HG03175 (cell line): ENCODE measurements around the gene MED29.
"Not testable (repeated sequence)": the region's sequence is repeated elsewhere in the genome, so short reads cannot be mapped to it uniquely, and the experiment has no call there.

Experiments used
- ATAC-seq: cut with Tn5 transposase; IDR thresholded peaks from one replicate; pipeline ENCODE4 v1.9.1; 2021; ENCODE audit warnings: mild to moderate bottlenecking, moderate library complexity; ENCODE audit not compliant: unreplicated experiment

MED29 gene

DNA sequence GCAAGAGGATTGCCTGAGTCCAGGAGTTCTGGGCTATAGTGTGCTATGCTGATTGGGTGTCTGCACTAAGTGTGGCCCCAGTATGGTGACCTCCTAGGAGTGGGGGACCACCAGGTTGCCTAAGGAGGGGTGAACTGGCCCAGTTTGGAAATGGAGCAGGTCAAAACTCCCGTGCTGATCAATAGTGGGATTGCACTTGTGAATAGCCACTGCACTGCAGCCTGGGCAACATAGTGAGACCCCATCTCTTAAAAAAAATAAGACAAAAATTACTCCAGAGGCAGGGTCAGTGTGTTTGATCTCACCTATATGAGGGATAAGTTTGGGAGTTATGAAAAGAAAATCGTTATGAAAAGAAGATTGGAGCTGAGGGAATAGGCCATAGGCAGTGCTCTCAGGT is 22.0 kb upstream of the MED29 start:
- no peak for ATAC-seq

DNA sequence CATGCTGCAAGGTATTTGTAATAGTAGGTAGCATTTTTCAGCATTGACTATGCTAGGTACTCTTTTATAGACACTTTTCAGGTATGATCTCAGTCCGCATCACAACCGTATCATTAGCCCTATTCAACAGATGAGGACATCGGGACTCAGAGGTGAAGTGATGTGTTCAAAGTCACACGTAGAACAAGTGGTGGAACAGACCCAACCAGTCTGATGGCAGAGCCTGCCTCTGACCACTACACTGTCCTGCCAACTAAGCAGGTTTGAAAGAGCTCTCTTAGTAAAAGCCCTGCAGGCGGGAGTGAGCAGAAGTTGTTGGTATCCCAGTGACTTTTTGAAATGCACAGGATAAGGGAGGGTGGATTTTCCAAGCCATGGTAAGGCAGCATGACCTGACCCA is 20.4 kb upstream of the MED29 start:
- no peak for ATAC-seq

DNA sequence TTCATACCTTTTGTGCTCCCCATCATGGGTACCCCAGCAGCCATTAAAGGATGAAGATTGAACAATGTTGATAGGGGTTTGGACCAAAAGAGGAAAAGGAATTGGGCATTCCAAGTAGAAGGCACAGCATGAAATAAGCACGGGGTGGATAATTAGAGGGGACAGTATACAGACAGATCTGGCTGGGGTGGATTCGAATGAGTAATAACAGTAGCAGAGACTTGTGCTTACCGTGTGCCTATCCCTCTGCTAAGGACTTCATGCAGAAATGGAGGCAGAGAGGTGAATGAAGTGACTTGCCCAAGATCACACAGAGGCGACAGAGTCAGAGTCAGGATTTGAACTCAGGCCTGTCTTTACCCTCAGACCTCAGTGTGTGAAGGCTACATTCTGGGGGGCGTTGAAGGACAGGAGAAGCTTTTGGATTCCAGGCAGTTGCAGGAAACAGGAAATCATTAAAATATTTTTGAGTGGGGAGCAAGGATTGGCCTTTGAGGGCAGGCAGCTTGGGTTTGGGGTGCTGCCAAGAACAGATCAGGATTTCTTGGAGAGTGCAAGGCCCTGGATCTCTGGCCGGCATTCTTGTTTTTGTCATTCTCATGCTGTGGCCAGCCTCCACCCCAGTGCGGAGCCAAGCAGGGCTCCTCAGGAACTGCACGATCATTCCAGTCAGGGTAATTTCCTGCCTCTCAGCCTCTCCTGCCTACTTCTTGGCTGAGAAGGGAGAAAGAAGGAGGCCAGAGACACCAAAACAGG is 19.0 kb upstream of the MED29 start:
- ATAC-seq: no peak

DNA sequence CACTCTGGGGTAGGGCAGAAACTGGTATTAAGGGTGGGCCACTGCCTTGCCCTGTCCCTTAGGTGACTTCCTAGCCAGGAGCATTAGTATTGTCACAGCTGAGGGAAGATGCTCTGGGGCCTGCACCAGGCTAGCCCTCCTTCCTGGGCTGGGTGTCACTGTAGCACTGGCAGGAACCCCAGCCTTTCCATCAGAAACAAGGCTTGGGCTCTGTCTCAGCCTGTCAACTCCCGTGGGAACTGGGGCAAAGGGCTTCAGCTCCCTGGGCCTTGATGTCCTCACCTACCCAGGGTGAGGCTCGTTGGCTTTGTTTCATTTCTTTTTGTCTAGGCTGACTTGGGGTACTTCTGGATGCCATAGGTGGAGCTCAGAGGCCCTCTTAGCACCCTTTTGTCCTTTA is 18.2 kb upstream of the MED29 start:
- no peak for ATAC-seq

DNA sequence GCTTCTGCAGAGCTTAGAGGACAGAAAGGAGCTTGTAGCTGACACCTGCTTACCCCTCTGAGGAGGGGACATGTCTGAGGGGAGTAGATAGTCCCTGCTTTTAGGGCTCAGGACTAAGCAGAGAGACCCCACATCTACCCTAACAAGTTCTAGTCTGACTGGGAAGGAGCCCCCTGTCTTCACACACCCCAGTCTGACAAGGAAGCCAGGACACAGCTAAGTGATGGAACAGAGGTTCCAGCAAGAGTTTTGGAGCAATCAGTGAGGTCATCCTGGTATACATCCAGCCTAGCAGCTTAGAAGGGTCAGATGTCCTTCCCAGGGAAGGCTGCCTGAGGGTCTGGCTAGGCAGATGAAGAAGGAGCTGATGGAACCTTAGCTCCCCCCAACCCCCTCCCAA is 15.2 kb upstream of the MED29 start:
- ATAC-seq: no peak

DNA sequence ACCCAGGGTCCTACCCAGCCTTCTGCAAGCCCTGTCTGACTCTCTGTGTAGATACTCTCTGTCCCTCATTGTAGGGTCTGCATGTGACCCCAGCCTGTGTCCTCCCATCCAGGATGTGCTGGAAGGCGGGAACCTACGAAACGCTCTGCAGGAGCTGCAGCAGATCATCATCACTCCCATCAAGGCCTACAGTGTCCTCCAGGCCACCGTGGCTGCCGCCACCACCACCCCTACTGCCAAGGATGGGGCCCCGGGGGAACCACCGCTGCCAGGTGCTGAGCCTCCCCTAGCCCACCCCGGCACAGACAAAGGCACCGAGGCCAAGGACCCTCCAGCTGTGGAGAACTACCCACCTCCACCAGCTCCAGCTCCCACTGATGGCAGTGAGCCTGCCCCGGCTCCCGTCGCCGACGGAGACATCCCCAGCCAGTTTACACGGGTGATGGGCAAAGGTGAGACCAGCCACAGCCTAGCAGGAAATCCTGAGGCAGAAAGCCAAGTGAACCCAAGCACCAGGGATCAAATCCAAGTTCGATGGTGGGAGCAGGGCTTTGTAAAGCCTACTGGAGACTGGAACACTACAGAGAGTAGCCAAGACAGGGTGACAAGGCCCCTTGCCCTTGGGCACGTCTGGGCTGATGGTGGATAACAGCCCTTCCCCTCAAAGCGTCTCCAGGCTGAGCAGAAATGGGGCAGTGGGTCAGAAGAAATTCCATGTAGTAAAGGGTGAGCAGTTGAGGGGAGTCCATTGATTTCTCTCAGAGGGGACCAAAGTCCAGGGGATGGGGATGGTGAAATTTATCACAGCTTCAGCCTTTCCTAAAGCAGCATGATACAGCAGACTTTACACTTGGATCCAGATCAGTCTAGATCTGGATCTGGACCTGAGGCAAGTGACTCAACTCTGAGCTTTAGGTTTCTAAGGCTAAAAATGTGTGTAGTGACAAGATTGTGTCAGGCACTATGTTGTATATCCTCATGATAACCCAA is 13.5 kb upstream of the MED29 start:
- ATAC-seq: no peak

DNA sequence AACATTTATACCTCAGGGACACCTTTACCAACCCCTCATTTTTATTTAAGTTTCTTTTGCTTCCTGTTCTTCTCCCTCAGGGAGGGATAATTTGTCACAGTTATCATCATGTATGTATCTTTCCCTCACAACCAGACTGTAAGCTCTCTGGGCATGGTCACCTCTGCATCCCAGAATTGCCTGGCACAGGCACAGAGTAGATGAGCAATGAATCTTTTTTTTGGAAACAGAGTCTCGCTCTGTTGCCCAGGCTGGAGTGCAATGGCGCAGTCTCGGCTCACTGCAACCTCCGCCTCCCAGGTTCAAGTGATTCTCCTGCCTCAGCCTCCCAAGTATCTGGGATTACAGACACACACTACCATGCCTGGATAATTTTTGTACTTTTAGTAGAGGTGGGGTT is 11.8 kb upstream of the MED29 start:
- ATAC-seq: not testable (repeated sequence)

DNA sequence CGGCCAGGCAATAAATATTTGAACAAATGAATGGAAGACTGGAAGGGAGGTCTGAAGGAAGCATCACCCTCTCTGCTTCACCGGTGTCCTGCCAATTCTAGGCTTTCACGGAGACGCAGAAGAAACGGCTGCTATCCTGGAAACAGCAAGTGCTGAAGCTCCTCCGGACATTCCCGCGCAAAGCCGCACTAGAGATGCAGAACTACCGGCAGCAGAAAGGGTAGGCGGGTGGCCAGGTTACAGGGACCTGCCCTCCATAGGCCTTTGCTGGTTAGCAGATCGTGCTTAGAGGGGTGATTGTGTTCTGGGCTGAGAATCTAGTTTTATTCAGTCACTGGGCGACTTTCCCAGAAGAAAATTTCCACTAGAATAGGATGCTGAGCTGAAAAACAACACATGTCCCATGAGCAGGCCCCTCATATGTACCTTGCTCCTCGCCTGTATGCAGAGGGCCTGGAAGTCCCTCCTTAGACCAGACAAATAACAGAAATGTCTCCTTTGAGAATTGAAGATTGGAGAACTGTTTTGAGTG is 11.2 kb upstream of the MED29 start:
- no peak for ATAC-seq

DNA sequence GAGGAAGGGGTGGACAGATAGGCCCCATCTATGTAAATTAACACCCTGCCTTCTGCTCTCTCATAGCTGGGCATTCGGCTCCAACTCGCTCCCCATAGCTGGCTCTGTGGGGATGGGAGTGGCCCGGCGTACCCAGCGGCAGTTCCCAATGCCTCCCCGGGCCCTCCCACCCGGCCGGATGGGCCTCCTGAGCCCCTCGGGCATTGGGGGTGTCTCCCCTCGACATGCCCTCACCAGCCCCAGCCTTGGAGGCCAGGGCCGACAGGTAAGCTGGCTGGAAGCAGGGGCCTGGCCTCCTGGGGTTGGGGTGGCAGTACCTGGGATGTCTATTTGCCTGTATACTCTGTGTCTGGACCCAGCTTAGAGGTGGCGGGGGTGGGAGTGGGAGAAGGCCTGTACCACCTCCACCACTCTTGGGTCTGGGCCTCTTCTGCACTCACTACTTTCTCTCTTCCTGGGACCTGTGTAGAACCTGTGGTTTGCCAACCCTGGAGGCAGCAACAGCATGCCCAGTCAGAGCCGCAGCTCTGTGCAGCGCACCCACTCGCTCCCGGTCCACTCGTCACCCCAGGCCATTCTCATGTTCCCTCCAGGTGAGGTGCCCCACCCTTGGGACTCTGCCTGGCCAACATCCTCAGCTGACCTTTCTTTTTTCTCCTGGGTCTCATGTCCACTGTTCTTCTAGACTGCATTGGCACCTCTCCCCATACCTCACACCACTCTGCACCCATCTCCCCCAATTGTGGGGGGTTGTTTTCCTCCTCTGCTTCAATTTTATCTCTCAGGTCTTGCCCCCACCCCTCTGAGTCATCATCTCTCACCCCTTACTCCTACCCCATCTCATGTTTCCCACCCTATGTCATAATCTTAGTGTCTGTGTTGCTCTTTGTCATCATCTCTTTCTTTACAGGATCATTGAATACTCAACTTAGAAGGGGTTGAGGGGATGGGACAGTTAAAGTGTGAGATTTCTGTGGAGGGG is 10.4 kb upstream of the MED29 start:
- no peak for ATAC-seq

DNA sequence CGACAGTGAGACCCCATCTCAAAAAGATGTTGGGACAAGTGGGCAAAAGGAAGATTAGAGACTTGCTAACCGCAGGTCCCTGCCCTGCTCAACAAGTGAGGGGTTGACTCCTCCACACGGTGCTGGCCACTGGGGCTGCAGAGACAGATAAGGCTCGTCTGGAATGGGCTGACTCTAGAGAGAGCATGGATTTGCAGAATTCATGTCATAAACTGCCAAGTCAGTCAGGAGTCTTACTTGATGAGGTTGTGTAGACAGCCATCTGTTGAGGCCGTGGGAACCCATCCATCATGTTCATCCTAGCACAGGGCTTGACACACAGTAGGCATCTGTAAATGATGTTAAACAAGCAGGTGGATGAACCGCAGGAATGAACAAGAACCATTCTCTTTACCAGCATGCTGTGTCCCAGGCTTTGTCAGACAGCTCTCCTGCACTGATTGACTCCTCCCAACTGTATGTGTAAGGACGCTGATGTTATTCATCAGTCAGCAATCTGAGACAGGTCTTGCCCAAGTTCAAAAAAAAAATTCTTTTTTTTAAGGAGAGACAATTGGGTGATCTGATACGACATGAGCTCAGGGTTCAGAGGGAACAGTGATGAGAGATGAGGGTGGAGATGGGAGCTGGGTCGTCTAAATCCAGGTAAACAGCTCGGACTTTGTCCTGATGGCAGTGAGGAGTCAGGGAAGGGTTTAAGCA is 9.1 kb upstream of the MED29 start:
- ATAC-seq: no peak

DNA sequence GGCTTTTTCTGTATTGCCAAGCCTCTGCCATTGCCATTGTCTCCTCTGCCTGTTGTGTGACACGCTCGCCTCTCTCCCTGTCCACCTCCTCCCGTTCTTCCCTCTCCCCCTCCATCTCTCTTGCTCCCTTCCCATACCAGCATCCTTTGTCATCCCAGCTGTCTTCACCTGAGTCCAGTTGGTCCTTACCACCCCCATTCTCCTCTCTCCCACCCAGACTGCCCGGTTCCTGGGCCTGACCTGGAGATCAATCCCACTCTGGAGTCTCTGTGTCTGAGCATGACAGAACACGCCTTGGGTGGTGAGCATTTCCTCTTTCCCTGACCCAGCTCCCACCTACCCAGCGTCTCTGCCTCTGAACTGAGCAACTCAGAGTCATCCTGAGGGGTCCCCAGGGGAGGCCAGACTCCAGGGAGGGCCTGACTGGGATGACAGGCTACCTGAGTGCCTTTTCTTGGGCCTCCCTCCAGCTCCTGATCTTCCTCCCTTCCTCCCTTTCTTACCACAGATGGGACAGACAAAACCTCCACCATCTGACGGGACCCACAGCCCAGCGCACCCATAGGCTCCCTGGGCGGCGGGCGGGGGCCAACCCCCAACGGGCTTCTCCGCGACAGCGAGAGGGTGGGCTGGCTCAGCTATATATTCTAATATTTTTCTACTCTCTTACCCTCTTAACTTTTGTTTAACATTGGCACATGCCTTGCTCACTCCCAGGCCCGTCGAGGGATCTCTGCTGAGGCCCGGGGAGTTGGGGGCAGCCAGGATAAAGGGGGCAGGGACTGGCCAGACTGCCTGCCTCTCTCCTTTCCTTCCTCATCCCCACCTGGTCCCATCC is 8.0 kb upstream of the MED29 start:
- no peak for ATAC-seq

DNA sequence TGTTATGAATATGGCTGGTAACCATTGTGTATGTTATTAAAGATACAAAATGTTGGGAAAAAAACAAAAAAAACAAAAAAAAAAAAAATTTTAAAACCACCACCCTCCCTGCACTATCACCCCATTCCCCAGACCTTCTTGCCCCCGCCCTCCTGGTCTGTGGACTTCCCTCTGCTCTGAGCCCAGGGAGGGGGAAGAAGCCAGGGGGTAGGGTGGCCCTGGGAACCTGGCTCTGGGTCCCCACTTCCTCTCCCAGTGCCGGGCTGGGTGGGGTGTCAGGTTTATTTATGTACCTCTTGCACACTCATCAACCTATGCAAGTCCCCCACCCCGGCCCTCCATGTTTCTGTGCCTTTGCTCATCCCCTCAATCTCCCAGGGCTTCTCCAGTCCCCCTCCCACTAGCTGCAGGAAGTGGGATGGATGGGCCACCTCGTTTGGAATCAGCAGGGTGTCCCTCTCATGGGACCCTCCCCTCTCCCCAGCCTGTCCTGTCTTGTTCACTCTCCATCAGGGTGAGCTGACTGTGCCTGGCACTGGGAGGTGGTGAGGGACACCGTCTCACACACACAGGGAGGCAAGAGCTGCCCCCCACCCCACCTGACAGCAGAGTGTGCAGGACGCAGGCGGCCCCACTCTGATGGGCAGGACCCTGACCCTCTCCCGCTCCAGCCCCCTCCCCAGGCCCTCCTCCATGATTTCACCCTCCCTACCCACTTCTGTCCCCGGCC is 6.2 kb upstream of the MED29 start:
- ATAC-seq: no peak

DNA sequence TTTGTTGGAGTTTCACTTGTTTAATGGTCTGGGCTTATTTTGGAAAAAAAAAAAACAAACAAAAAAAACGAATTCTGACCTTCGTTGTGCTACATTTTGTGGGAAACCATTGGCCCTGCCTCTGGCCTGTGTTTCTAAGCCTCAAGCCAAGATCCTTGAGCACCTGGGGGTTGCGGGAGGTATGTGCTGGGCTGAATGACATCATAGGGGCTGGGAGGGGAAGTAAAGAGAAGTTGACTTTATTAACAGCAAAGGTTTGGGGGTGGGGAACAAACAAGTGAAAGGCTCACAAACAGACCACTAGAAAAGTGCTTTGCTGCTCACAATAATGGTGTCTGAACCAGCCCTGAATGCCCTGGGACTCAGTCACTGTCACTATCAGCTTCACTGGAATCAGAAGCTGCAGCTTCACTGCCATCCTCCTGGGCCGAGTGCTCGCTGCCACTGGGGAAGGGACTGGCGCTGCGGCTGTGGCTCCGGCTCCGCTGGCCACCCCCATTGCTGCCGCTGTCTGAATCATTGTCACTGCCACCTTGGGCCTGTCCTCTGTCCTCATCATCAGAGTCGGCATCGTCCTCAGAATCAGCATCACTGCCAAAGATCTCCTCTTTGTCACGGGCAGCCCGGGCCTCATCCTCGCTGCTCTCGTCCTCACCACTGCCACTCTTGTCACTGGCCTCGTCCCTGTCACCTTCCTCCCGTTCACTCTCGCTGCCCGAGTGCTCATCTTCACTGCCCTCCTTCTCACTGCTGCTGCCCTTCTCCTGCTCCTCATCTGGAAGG is 5.4 kb upstream of the MED29 start:
- no peak for ATAC-seq

DNA sequence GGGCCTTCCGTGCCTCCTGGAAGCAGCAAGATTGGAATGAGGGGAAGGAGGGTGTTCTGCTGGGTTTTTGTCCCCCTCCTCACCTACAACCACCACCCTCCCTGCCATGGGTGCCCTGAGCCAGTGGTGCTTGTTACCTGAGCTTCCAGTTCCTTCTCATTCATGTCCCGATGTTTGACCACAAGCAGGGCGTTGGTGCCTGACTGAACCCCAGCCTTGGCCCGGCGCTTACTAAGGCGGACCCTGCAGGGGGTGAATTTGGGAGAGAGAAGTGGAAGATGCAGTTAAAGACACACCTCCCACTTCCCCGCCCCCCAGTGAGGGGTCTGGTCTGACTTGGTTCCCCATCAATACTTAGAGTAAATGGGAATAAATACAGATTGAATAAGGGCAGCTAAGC is 4.6 kb upstream of the MED29 start:
- no peak for ATAC-seq

DNA sequence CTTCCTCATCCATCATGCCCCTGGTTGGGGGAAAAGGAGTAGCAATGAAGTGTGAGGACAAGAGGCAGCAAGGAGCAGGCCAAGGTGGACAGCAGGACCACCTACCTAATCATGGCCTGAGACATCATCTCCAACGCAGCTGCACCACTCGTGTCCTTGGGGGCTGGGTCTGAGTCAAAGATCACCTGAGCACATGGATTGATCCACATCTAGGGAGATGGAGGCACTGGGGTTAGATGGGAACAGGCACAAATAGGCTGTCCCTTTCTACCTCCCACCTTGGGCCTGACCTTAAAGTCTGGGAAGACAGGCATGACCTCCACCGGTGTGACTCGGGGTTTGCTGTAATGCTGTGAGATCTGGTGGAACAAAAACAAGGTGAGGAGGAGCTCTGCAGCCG is 2.5 kb upstream of the MED29 start:
- ATAC-seq: no peak

DNA sequence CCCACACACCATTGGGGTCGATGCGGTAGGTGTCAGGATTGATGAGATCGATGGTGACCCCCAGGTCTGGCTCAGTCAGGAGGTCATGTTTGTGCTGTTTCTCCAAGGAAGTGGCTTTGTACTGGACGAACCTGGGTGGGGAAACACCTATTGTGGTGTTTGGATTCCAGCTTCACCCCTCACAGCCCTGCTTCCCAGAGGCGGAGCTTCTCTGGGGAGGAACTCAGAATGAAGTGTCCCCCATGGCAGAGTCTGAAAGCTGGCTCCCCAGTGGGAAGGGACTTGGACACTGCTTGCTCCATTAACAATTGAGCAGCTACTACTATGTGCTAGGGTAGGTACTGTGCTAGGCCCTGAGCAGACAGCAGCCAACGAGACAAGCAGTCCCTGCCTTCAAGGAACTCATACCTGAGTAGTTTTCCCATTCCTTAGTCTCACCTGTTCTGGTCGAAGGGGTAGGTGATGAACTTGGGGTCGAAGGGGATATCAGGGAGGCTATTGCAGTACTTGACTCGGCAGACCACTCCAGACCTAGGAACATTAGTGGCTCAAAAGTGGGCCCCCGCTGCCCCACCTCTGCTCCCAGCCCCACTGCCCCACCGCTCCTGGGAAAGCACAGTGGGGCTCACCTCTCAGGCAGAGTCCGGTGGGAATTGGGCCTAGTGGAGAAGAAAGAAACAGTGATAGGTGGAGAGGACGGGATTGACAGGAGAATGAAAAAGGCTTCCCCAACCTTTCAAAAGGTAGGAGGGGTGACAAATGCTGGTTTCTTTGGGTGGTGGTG is 1.4 kb upstream of the MED29 start:
- no peak for ATAC-seq

DNA sequence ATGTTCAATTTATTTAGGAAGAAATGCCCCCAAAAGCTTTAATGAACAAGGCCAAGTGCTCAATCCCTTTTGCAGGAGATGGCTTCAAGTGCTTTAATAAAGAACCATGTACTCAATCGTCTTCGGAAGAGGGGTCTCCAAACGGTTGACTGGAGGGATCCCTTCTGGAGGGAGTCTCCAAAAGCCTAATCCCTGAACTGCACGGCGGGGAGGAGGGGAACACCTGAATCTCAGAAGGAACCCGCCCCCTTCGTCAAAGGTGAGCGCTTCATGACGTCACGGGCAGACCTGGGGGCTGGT is 777 bp upstream of the MED29 start:
- no peak for ATAC-seq
